NCI-H510A treated with DMSO at 0.1 percent for 48 hours (cell line): ENCODE data around the gene CACNA1A.
"Not testable (repeated sequence)": the region's sequence is repeated elsewhere in the genome, so short reads cannot be mapped to it uniquely, and the experiment has no call there.

Experiments
- DNase-seq: peaks from one replicate; lab custom pipeline; 2025; lab: John Stamatoyannopoulos, UW

CACNA1A gene

GRCh38 chr19:13506471-13506820 is at the start of gene CACNA1A:
Gene CACNA1A (minus strand): TSS chr19:13506479. CDS start chr19:13506224, 255 bp downstream.
- DNase-seq: no peak

- no peak for DNase-seq
These were observed 48.4 kb upstream of the CACNA1A start for GRCh38 chr19:13554506-13555240.

- DNase-seq: no peak
These were observed 47.7 kb upstream of the CACNA1A start for GRCh38 chr19:13553880-13554400.

- DNase-seq: no peak
These were observed 41.9 kb upstream of the CACNA1A start for GRCh38 chr19:13548131-13548530.

GRCh38 chr19:13547102-13547501 is 40.8 kb upstream of the CACNA1A start:
- no peak for DNase-seq

GRCh38 chr19:13544423-13544822 is 38.1 kb upstream of the CACNA1A start:
- DNase-seq: no peak

GRCh38 chr19:13541554-13541953 is 35.3 kb upstream of the CACNA1A start:
- no peak for DNase-seq

- no peak for DNase-seq
These were observed 33.1 kb upstream of the CACNA1A start for GRCh38 chr19:13539332-13539731.

GRCh38 chr19:13538601-13539253 is 32.4 kb upstream of the CACNA1A start:
- no peak for DNase-seq

GRCh38 chr19:13537454-13537853 is 31.2 kb upstream of the CACNA1A start:
- DNase-seq: peak; percentile 62

- DNase-seq: no peak
These were observed 24.4 kb upstream of the CACNA1A start for GRCh38 chr19:13530720-13531119.

GRCh38 chr19:13529721-13530120 is 23.4 kb upstream of the CACNA1A start:
- not testable (repeated sequence) for DNase-seq

- DNase-seq: peak; percentile 43
These were observed 20.3 kb upstream of the CACNA1A start for GRCh38 chr19:13526552-13526951.

GRCh38 chr19:13521066-13521465 is 14.8 kb upstream of the CACNA1A start:
- no peak for DNase-seq

- DNase-seq: no peak
These were observed 5.7 kb upstream of the CACNA1A start for GRCh38 chr19:13511947-13512346.

- DNase-seq: no peak
These were observed 853 bp upstream of the CACNA1A start for GRCh38 chr19:13507053-13507611.

- no peak for DNase-seq
These were observed 363 bp downstream of the CACNA1A start for GRCh38 chr19:13505761-13506470.

GRCh38 chr19:13505164-13505695 is 1.0 kb downstream of the CACNA1A start:
- no peak for DNase-seq

- no peak for DNase-seq
These were observed 2.6 kb downstream of the CACNA1A start for GRCh38 chr19:13503570-13504235.

- DNase-seq: no peak
These were observed 4.0 kb downstream of the CACNA1A start for GRCh38 chr19:13502231-13502630.

- no peak for DNase-seq
These were observed 6.6 kb downstream of the CACNA1A start for GRCh38 chr19:13499692-13500091.
